ENCODE data around the gene DDX20.

Gene DDX20

DNA sequence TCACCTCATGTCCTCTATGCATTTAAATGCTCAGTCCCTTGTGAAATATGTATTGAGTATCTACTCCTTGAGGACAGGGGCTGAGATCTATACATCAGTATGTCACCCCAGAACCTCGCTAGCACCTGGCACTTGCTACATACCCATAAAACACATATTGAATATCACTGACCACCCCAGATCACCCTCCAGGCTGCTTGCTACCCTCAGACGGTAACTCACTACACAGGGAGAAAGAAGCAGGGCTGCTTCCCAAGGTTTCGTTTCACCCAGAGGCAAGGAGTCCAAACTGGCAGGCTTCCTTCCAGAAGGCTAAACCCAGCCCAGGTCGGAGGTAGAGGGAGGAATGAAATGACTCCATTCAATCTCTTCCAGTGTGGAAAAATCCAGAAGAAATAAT is 25.0 kb upstream of the DDX20 start:
- Histone ChIP-seq H3K27ac (ENCODE audit: low read depth, low read length) (no peak overlapping the region), H3K9me2 (replicated peaks; ENCODE audit: control insufficient read depth, low read length) (no peaks in the 10 kb centered on the region), H3K4me2 (ENCODE audit: low read length) (no peak overlapping the region), H3K4me3 (ENCODE audit: low read length) (no peak overlapping the region), H3K4me1 (ENCODE audit: control insufficient read depth, low read length) (peaks cover 6% of the 10 kb centered on the region; the same call in 1 of the 2 replicates), H3K36me3 (ENCODE audit: control insufficient read depth, low read length) (no peaks in the 10 kb centered on the region), H3F3A (ENCODE audit: control insufficient read depth, insufficient read depth) (no peaks in the 10 kb centered on the region), H3K9me3 (ENCODE audit: control insufficient read depth, insufficient read depth, low read length) (no peaks in the 10 kb centered on the region), H3K27me3 (ENCODE audit: control insufficient read depth, low read length) (no peaks in the 10 kb centered on the region), H4K20me1 (ENCODE audit: control insufficient read depth, insufficient read depth, low read depth, low read length) (no peaks in the 10 kb centered on the region), H3K79me2 (ENCODE audit: control insufficient read depth, low read length) (no peaks in the 10 kb centered on the region)
- TF ChIP-seq, protein P1, sequence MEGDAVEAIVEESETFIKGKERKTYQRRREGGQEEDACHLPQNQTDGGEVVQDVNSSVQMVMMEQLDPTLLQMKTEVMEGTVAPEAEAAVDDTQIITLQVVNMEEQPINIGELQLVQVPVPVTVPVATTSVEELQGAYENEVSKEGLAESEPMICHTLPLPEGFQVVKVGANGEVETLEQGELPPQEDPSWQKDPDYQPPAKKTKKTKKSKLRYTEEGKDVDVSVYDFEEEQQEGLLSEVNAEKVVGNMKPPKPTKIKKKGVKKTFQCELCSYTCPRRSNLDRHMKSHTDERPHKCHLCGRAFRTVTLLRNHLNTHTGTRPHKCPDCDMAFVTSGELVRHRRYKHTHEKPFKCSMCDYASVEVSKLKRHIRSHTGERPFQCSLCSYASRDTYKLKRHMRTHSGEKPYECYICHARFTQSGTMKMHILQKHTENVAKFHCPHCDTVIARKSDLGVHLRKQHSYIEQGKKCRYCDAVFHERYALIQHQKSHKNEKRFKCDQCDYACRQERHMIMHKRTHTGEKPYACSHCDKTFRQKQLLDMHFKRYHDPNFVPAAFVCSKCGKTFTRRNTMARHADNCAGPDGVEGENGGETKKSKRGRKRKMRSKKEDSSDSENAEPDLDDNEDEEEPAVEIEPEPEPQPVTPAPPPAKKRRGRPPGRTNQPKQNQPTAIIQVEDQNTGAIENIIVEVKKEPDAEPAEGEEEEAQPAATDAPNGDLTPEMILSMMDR (IDR thresholded peaks at IDR 0.05; ENCODE audit: low read depth, low read length, poor library complexity, severe bottlenecking), result no peak
- no peak for TF ChIP-seq EZH2phosphoT487 (IDR thresholded peaks at IDR 0.05; ENCODE audit: borderline replicate concordance, low read length)

DNA sequence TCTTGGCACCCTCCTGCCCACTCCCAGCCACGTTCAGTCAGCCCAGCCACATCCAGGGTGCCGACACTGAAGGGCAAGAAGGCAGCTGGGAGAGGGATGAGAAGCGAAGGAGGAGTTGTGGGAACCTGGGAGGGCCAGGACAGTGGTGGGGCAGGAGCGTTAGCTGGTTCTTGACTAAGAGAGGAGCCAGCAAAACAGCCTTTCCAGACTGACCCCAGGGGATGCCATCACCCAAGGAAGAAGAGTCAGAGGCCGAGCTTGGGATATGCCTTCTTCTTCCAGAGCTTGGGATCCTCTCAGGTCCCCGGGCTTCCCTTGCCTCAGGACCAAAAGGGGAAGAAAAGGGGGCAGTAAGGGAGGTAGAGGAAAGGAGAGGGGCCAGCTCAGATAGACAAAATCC is 23.7 kb upstream of the DDX20 start:
- H4K20me1 ChIP-seq (ENCODE audit: control insufficient read depth, insufficient read depth, low read depth, low read length), result no peaks in the 10 kb centered on the region
- H3K4me3 ChIP-seq (ENCODE audit: low read length), result no peak overlapping the region
- TF ChIP-seq, protein P1 (IDR thresholded peaks at IDR 0.05; ENCODE audit: low read depth, low read length, poor library complexity, severe bottlenecking), result no peak
- no peak for TF ChIP-seq EZH2phosphoT487 (IDR thresholded peaks at IDR 0.05; ENCODE audit: borderline replicate concordance, low read length)
- no peaks in the 10 kb centered on the region for H3K79me2 ChIP-seq (ENCODE audit: control insufficient read depth, low read length)
- no peaks in the 10 kb centered on the region for H3K9me3 ChIP-seq (ENCODE audit: control insufficient read depth, insufficient read depth, low read length)
- H3K27ac ChIP-seq (ENCODE audit: low read depth, low read length), result no peak overlapping the region
- H3K9me2 ChIP-seq (replicated peaks; ENCODE audit: control insufficient read depth, low read length), result no peaks in the 10 kb centered on the region
- H3K4me2 ChIP-seq (ENCODE audit: low read length), result no peak overlapping the region
- no peaks in the 10 kb centered on the region for H3F3A ChIP-seq (ENCODE audit: control insufficient read depth, insufficient read depth)
- peaks cover 6% of the 10 kb centered on the region; the same call in 1 of the 2 replicates for H3K4me1 ChIP-seq (ENCODE audit: control insufficient read depth, low read length)
- no peaks in the 10 kb centered on the region; the same call in 1 of the 2 replicates for H3K27me3 ChIP-seq (ENCODE audit: control insufficient read depth, low read length)
- no peaks in the 10 kb centered on the region for H3K36me3 ChIP-seq (ENCODE audit: control insufficient read depth, low read length)

DNA sequence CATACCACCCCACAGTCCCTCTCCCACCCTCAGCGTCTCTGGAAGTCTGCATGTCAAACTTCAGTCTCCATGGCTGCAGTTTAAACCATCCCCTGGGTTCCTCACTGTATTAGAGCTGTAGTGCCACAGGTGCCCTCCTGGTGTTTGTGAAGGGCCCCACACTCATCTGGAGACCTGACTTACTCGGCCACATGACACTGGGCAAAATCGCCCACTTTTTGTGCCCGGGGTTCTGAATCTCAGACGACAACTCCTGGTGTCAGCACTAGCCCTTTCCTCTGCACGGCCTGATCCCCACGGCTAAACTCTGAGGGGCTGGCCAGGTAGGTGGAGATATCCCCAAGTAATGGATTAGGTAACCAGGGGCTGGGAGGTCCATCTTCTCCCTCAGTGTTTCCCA is 23.0 kb upstream of the DDX20 start:
- peaks cover 13% of the 10 kb centered on the region for H3K4me1 ChIP-seq (ENCODE audit: control insufficient read depth, low read length)
- H3K27ac ChIP-seq (ENCODE audit: low read depth, low read length), result no peak overlapping the region
- no peaks in the 10 kb centered on the region for H3K36me3 ChIP-seq (ENCODE audit: control insufficient read depth, low read length)
- no peak overlapping the region for H3K4me3 ChIP-seq (ENCODE audit: low read length)
- H3K9me3 ChIP-seq (ENCODE audit: control insufficient read depth, insufficient read depth, low read length), result no peaks in the 10 kb centered on the region
- no peaks in the 10 kb centered on the region for H3K9me2 ChIP-seq (replicated peaks; ENCODE audit: control insufficient read depth, low read length)
- TF ChIP-seq, protein P1 (IDR thresholded peaks at IDR 0.05; ENCODE audit: low read depth, low read length, poor library complexity, severe bottlenecking), result no peak
- no peak for TF ChIP-seq EZH2phosphoT487 (IDR thresholded peaks at IDR 0.05; ENCODE audit: borderline replicate concordance, low read length)
- H4K20me1 ChIP-seq (ENCODE audit: control insufficient read depth, insufficient read depth, low read depth, low read length), result no peaks in the 10 kb centered on the region
- H3K27me3 ChIP-seq (ENCODE audit: control insufficient read depth, low read length), result no peaks in the 10 kb centered on the region; the same call in 1 of the 2 replicates
- H3K79me2 ChIP-seq (ENCODE audit: control insufficient read depth, low read length), result no peaks in the 10 kb centered on the region
- no peak overlapping the region for H3K4me2 ChIP-seq (ENCODE audit: low read length)
- no peaks in the 10 kb centered on the region for H3F3A ChIP-seq (ENCODE audit: control insufficient read depth, insufficient read depth)

Measured in DOHH2 (cell line).